WTC11 (cell line): ENCODE data around the gene HES4. TPM values are rescaled to one million over a fixed set of nuclear protein-coding genes. Genes with fewer than 3 reads are reported as not detected.

Experiments
- ATAC-seq: fragments of 200-7000 bp; cut with Tn5 transposase; 2 replicates; pipeline ENCODE4 v1.10.0; 2021; ENCODE audit warnings: mild to moderate bottlenecking, moderate library complexity
- CTCF ChIA-PET: fragments of 300-600 bp; sonication (Branson Sonifier 250); formaldehyde crosslinking; loops from one replicate; lab custom pipeline; 2021; ENCODE audit warnings: antibody characterized with exemption; lab: Charles Lee
- POLR2A ChIA-PET: fragments of 350-600 bp; sonication (Branson Sonifier 250); formaldehyde crosslinking; loops from one replicate; lab custom pipeline; 2021; ENCODE audit warnings: antibody characterized with exemption; lab: Charles Lee
- DNase-seq: peaks from one replicate; pipeline ENCODE4 v3.0.0; 2021; ENCODE audit warnings: low spot score
- H3K27ac Mint-ChIP-seq: 2 replicates; pipeline ENCODE4 v1.8.0; 2021; ENCODE audit warnings: mixed read lengths
- H3K27me3 Mint-ChIP-seq: 2 replicates; pipeline ENCODE4 v1.8.0; 2021; ENCODE audit warnings: low read depth, mild to moderate bottlenecking, moderate library complexity, mixed read lengths
- H3K36me3 Mint-ChIP-seq: 2 replicates; pipeline ENCODE4 v1.8.0; 2021; ENCODE audit warnings: mixed read lengths
- H3K4me1 Mint-ChIP-seq: 2 replicates; pipeline ENCODE4 v1.8.0; 2022; ENCODE audit warnings: mixed read lengths
- H3K4me3 Mint-ChIP-seq: 2 replicates; pipeline ENCODE4 v1.8.0; 2021; ENCODE audit warnings: mild to moderate bottlenecking, moderate library complexity, mixed read lengths
- H3K9me3 Mint-ChIP-seq: 2 replicates; pipeline ENCODE4 v1.8.0; 2021; ENCODE audit warnings: mixed read lengths
- ATF1 ChIP-seq: sonication (generic); formaldehyde crosslinking; IDR thresholded peaks from 2 replicates; pipeline ENCODE4 v1.8.1; 2023; ENCODE audit warnings: mild to moderate bottlenecking, moderate library complexity, missing genetic modification reagents
- ATF2 ChIP-seq: sonication (generic); formaldehyde crosslinking; IDR thresholded peaks from 2 replicates; pipeline ENCODE4 v1.8.1; 2022; ENCODE audit warnings: low read depth, missing genetic modification reagents, borderline replicate concordance
- CREM ChIP-seq: sonication (generic); formaldehyde crosslinking; IDR thresholded peaks from 2 replicates; pipeline ENCODE4 v1.8.1; 2022; ENCODE audit warnings: mild to moderate bottlenecking, missing genetic modification reagents, moderate library complexity
- E2F5 ChIP-seq: sonication (generic); formaldehyde crosslinking; IDR thresholded peaks from 2 replicates; pipeline ENCODE4 v1.8.1; 2022; ENCODE audit warnings: mild to moderate bottlenecking, moderate library complexity, missing genetic modification reagents
- HMGXB4 ChIP-seq: sonication (generic); formaldehyde crosslinking; IDR thresholded peaks from 2 replicates; pipeline ENCODE4 v1.8.1; 2023; ENCODE audit warnings: mild to moderate bottlenecking, moderate library complexity, missing genetic modification reagents
- RELA ChIP-seq: sonication (generic); formaldehyde crosslinking; IDR thresholded peaks from 2 replicates; pipeline ENCODE4 v1.8.1; 2022; ENCODE audit warnings: missing genetic modification reagents, mild to moderate bottlenecking, borderline replicate concordance
- USF2 ChIP-seq: sonication (generic); formaldehyde crosslinking; IDR thresholded peaks from 2 replicates; pipeline ENCODE4 v1.8.1; 2023; ENCODE audit warnings: mild to moderate bottlenecking, missing genetic modification reagents, moderate library complexity
- ZNF138 ChIP-seq: sonication (generic); formaldehyde crosslinking; conservative IDR thresholded peaks from 2 replicates; pipeline ENCODE4 v1.8.1; 2022; ENCODE audit warnings: mild to moderate bottlenecking, moderate library complexity, missing genetic modification reagents
- ZNF416 ChIP-seq: fragments of 250-450 bp; sonication (Bioruptor Pico); IDR thresholded peaks from 2 replicates; pipeline ENCODE4 v1.9.0; 2021; ENCODE audit warnings: mild to moderate bottlenecking, inconsistent platforms
- ZNF423 ChIP-seq: fragments of 250-450 bp; sonication (Bioruptor Pico); IDR thresholded peaks from 2 replicates; pipeline ENCODE4 v2.1.2; 2022; ENCODE audit warnings: mild to moderate bottlenecking, moderate library complexity
- total RNA-seq: library from RNA; stranded (reverse); gene quantifications from 3 replicates; pipeline ENCODE4 v1.2.3, GENCODE V29; 2021
- TF ChIP-seq, protein P1 (sequence below): sonication (generic); formaldehyde crosslinking; IDR thresholded peaks from 2 replicates; pipeline ENCODE4 v1.8.0; 2022; ENCODE audit warnings: missing genetic modification reagents
- TF ChIP-seq, protein P2 (sequence below): sonication (generic); formaldehyde crosslinking; IDR thresholded peaks from 2 replicates; pipeline ENCODE4 v1.8.1; 2023; ENCODE audit warnings: mild to moderate bottlenecking, missing genetic modification reagents
- TF ChIP-seq, protein P3 (sequence below): fragments of 250-450 bp; sonication (Bioruptor Pico); IDR thresholded peaks from 2 replicates; pipeline ENCODE4 v1.9.0; 2021; ENCODE audit warnings: mild to moderate bottlenecking, borderline replicate concordance
- TF ChIP-seq, protein P4 (sequence below): sonication (generic); formaldehyde crosslinking; IDR thresholded peaks from 2 replicates; pipeline ENCODE4 v1.8.1; 2022; ENCODE audit warnings: mild to moderate bottlenecking, missing genetic modification reagents, moderate library complexity, borderline replicate concordance

Gene HES4
- total RNA-seq, 1 experiment from 2014 or later: 4.5 TPM

DNA sequence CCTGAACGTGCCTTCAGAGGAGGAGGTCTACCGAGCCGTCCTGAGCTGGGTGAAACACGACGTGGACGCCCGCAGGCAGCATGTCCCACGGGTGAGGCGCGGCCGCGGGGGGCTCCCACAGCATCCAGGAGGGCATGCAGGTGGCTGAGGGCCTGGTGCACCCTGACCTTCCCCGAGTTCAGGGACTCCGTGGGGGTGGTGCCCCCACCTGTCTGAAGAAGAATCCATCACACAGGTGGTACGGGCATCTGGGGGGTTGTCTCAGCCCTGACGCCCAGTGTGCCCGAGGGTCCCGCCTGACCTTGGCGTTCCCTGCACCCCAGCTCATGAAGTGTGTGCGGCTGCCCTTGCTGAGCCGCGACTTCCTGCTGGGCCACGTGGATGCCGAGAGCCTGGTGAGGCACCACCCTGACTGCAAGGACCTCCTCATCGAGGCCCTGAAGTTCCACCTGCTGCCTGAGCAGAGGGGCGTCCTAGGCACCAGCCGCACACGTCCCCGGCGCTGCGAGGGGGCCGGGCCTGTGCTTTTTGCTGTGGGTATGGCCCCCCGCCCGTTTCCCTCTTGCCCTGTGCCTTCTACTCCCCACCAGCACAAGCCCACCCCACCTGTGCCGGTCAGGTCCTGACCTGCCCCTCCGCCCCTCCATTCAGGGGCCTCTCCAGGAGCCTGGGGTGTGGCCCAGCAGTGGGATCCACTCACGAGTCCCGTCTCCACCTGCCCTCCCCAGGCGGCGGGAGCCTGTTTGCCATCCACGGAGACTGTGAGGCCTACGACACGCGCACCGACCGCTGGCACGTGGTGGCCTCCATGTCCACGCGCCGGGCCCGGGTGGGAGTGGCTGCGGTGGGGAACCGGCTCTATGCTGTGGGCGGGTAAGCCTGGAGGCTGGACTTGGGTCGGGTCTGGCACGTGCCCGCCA, 37.3 kb downstream of the HES4 start:
- TF ChIP-seq, protein P1, sequence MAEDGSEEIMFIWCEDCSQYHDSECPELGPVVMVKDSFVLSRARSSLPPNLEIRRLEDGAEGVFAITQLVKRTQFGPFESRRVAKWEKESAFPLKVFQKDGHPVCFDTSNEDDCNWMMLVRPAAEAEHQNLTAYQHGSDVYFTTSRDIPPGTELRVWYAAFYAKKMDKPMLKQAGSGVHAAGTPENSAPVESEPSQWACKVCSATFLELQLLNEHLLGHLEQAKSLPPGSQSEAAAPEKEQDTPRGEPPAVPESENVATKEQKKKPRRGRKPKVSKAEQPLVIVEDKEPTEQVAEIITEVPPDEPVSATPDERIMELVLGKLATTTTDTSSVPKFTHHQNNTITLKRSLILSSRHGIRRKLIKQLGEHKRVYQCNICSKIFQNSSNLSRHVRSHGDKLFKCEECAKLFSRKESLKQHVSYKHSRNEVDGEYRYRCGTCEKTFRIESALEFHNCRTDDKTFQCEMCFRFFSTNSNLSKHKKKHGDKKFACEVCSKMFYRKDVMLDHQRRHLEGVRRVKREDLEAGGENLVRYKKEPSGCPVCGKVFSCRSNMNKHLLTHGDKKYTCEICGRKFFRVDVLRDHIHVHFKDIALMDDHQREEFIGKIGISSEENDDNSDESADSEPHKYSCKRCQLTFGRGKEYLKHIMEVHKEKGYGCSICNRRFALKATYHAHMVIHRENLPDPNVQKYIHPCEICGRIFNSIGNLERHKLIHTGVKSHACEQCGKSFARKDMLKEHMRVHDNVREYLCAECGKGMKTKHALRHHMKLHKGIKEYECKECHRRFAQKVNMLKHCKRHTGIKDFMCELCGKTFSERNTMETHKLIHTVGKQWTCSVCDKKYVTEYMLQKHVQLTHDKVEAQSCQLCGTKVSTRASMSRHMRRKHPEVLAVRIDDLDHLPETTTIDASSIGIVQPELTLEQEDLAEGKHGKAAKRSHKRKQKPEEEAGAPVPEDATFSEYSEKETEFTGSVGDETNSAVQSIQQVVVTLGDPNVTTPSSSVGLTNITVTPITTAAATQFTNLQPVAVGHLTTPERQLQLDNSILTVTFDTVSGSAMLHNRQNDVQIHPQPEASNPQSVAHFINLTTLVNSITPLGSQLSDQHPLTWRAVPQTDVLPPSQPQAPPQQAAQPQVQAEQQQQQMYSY: no peak
- TF ChIP-seq USF2 (CRISPR knock-in tag) (no peak), HMGXB4 (CRISPR knock-in tag) (no peak), CREM (no peak), ZNF138 (CRISPR knock-in tag) (no peak), RELA (CRISPR knock-in tag) (no peak), ATF2 (CRISPR knock-in tag) (no peak), ZNF416 (no peak), ATF1 (no peak), ZNF423 (no peak), E2F5 (CRISPR knock-in tag) (no peak)
- TF ChIP-seq, protein P2, sequence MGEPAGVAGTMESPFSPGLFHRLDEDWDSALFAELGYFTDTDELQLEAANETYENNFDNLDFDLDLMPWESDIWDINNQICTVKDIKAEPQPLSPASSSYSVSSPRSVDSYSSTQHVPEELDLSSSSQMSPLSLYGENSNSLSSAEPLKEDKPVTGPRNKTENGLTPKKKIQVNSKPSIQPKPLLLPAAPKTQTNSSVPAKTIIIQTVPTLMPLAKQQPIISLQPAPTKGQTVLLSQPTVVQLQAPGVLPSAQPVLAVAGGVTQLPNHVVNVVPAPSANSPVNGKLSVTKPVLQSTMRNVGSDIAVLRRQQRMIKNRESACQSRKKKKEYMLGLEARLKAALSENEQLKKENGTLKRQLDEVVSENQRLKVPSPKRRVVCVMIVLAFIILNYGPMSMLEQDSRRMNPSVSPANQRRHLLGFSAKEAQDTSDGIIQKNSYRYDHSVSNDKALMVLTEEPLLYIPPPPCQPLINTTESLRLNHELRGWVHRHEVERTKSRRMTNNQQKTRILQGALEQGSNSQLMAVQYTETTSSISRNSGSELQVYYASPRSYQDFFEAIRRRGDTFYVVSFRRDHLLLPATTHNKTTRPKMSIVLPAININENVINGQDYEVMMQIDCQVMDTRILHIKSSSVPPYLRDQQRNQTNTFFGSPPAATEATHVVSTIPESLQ (CRISPR knock-in tag): no peak
- TF ChIP-seq, protein P3, sequence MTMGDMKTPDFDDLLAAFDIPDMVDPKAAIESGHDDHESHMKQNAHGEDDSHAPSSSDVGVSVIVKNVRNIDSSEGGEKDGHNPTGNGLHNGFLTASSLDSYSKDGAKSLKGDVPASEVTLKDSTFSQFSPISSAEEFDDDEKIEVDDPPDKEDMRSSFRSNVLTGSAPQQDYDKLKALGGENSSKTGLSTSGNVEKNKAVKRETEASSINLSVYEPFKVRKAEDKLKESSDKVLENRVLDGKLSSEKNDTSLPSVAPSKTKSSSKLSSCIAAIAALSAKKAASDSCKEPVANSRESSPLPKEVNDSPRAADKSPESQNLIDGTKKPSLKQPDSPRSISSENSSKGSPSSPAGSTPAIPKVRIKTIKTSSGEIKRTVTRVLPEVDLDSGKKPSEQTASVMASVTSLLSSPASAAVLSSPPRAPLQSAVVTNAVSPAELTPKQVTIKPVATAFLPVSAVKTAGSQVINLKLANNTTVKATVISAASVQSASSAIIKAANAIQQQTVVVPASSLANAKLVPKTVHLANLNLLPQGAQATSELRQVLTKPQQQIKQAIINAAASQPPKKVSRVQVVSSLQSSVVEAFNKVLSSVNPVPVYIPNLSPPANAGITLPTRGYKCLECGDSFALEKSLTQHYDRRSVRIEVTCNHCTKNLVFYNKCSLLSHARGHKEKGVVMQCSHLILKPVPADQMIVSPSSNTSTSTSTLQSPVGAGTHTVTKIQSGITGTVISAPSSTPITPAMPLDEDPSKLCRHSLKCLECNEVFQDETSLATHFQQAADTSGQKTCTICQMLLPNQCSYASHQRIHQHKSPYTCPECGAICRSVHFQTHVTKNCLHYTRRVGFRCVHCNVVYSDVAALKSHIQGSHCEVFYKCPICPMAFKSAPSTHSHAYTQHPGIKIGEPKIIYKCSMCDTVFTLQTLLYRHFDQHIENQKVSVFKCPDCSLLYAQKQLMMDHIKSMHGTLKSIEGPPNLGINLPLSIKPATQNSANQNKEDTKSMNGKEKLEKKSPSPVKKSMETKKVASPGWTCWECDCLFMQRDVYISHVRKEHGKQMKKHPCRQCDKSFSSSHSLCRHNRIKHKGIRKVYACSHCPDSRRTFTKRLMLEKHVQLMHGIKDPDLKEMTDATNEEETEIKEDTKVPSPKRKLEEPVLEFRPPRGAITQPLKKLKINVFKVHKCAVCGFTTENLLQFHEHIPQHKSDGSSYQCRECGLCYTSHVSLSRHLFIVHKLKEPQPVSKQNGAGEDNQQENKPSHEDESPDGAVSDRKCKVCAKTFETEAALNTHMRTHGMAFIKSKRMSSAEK: no peak
- TF ChIP-seq, protein P4, sequence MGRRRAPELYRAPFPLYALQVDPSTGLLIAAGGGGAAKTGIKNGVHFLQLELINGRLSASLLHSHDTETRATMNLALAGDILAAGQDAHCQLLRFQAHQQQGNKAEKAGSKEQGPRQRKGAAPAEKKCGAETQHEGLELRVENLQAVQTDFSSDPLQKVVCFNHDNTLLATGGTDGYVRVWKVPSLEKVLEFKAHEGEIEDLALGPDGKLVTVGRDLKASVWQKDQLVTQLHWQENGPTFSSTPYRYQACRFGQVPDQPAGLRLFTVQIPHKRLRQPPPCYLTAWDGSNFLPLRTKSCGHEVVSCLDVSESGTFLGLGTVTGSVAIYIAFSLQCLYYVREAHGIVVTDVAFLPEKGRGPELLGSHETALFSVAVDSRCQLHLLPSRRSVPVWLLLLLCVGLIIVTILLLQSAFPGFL: no peak
- H3K4me1 Mint-ChIP-seq: peaks cover 11% of the 10 kb centered on the region
- H3K4me3 Mint-ChIP-seq: peak overlapping the region; percentile 45
- ChIA-PET CTCF (interaction anchor here (0.9 kb wide), 1 partner anchor 19 kb away, joined by 3 read pairs; no protein-coding TSS in a partner anchor), POLR2A (no interaction called here)
- DNase-seq: no peak
- no peak for ATAC-seq
- peaks cover 19% of the 10 kb centered on the region for H3K27me3 Mint-ChIP-seq
- no peaks in the 10 kb centered on the region for H3K9me3 Mint-ChIP-seq
- no peak overlapping the region for H3K27ac Mint-ChIP-seq
- 0 out of 2 replicates have a peak, but pooled peaks cover 2% of the 10 kb centered on the region for H3K36me3 Mint-ChIP-seq
